ENCODE data around the gene DEGS2.

DNA sequence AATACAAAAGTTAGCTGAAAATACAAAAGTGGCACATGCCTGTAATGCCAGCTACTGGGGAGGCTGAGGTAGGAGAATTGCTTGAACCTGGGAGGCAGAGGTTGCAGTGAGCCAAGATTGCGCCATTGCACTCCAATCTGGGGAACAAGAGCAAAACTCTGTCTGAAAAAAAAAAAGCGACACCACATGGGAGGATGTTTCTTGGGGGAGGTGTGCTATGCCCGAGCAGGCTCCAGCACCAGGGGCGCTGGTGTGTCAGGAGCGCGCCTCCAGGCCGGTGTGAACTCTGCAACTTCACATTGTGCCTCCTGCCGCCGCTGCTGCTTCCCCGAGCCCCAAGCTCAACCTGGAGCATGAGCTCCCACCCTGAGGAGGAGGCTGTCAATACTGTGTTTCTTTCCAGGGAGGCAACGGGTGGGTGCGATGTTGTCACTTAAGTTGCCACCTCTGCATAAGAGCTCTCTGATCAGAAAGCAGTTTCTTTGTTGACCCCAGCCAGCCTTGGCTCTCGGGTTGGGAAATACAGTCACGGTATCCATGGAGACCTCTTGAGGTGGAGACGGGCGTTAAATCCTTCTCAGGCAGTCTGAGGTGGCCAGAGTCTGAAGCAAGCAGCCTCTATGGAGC lies 18.9 kb downstream of the DEGS2 start:
- TF ChIP-seq, protein P1, sequence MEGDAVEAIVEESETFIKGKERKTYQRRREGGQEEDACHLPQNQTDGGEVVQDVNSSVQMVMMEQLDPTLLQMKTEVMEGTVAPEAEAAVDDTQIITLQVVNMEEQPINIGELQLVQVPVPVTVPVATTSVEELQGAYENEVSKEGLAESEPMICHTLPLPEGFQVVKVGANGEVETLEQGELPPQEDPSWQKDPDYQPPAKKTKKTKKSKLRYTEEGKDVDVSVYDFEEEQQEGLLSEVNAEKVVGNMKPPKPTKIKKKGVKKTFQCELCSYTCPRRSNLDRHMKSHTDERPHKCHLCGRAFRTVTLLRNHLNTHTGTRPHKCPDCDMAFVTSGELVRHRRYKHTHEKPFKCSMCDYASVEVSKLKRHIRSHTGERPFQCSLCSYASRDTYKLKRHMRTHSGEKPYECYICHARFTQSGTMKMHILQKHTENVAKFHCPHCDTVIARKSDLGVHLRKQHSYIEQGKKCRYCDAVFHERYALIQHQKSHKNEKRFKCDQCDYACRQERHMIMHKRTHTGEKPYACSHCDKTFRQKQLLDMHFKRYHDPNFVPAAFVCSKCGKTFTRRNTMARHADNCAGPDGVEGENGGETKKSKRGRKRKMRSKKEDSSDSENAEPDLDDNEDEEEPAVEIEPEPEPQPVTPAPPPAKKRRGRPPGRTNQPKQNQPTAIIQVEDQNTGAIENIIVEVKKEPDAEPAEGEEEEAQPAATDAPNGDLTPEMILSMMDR (IDR thresholded peaks at IDR 0.05; ENCODE audit: low read depth, low read length) = peak; percentile 52
- TF ChIP-seq POLR2A (IDR thresholded peaks at IDR 0.05; ENCODE audit: extremely low read depth, insufficient read length) = no peak
- 0 out of 2 replicates have a peak, but pooled peaks have one; percentile 18 for TF ChIP-seq MYC (IDR thresholded peaks at IDR 0.05; ENCODE audit: low read depth, low read length)
- TF ChIP-seq, protein P2, sequence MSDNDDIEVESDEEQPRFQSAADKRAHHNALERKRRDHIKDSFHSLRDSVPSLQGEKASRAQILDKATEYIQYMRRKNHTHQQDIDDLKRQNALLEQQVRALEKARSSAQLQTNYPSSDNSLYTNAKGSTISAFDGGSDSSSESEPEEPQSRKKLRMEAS (IDR thresholded peaks at IDR 0.05; ENCODE audit: low read depth, low read length) = no peak
